ENCODE measurements around the gene TMEM109. TPM values are rescaled to one million over a fixed set of nuclear protein-coding genes. Genes with fewer than 3 reads are reported as not detected.

The TMEM109 gene
- total RNA-seq = 14.9 and 19.7 TPM in 2 replicates

GRCh38 chr11:60913793-60914632 is at the start of gene TMEM109:
TSS of gene TMEM109 (plus strand) at chr11:60914158. CDS start at chr11:60919694, 5,536 bp downstream.

GRCh38 chr11:60866911-60867870 is 46.8 kb upstream of the TMEM109 start, which contains the start of gene ZP1:
TSS of gene ZP1 (plus strand) at chr11:60867542. CDS start at chr11:60867562, 20 bp downstream.

GRCh38 chr11:60906132-60906972 is 7.6 kb upstream of the TMEM109 start, which contains the start of gene PRPF19:
TSS of gene PRPF19 (minus strand) at chr11:60906585. CDS start at chr11:60906382, 203 bp downstream.

GRCh38 chr11:60924110-60924905 is 10.3 kb downstream of the TMEM109 start, which contains the start of gene TMEM132A:
TSS of gene TMEM132A (plus strand) at chr11:60924460. CDS start at chr11:60924634, 174 bp downstream.

GRCh38 chr11:60951904-60952741 is 38.2 kb downstream of the TMEM109 start, which contains the start of gene SLC15A3:
TSS of gene SLC15A3 (minus strand) at chr11:60952176. CDS start at chr11:60951551, 625 bp downstream.

GRCh38 chr11:60971520-60971919 is 57.6 kb downstream of the TMEM109 start, which contains the start of gene CD6:
TSS of gene CD6 (plus strand) at chr11:60971680. CDS start at chr11:60971866, 186 bp downstream.

Other genes with a start within 250 kb of the TMEM109 start
- not detected in 2 replicates for gene MS4A8, start 214.5 kb upstream of the TMEM109 start, total RNA-seq
- gene MS4A18, start 189.4 kb upstream of the TMEM109 start, total RNA-seq = not detected in 2 replicates
- gene MS4A15, start 157.3 kb upstream of the TMEM109 start, total RNA-seq = not detected in 2 replicates
- gene MS4A10, start 128.8 kb upstream of the TMEM109 start, total RNA-seq = not detected in 2 replicates
- 10.6 and 15.8 TPM in 2 replicates for gene CCDC86, start 72.0 kb upstream of the TMEM109 start, total RNA-seq
- 0.11 and 0.12 TPM in 2 replicates for gene PTGDR2, start 58.2 kb upstream of the TMEM109 start, total RNA-seq
- 0.12 TPM in 1 of 2 replicates, not detected in the other for gene ZP1, start 46.6 kb upstream of the TMEM109 start, total RNA-seq
- gene PRPF19, start 7.6 kb upstream of the TMEM109 start, total RNA-seq = 39.5 and 57.7 TPM in 2 replicates
- gene TMEM132A, start 10.3 kb downstream of the TMEM109 start, total RNA-seq = 33.4 and 48.5 TPM in 2 replicates
- 7.5 and 10.6 TPM in 2 replicates for gene SLC15A3, start 38.0 kb downstream of the TMEM109 start, total RNA-seq
- gene CD6, start 57.5 kb downstream of the TMEM109 start, total RNA-seq = not detected in 2 replicates
- not detected in 2 replicates for gene CD5, start 188.3 kb downstream of the TMEM109 start, total RNA-seq
- gene VPS37C, start 247.3 kb downstream of the TMEM109 start, total RNA-seq = 9.6 and 11.5 TPM in 2 replicates